ENCODE results near the gene ASPSCR1. TPM values are rescaled to one million over a fixed set of nuclear protein-coding genes. Genes with fewer than 3 reads are reported as not detected.
A peak's percentile ranks its signal among the peaks of the same experiment; 100 is the strongest.

ASPSCR1 gene
- total and polyA plus RNA-seq, 9 of the 15 experiments (the other 6 are each of a cell fraction or from before 2014, with no cell fraction given): 0.90 to 36.9 (median 11.6) TPM

DNA sequence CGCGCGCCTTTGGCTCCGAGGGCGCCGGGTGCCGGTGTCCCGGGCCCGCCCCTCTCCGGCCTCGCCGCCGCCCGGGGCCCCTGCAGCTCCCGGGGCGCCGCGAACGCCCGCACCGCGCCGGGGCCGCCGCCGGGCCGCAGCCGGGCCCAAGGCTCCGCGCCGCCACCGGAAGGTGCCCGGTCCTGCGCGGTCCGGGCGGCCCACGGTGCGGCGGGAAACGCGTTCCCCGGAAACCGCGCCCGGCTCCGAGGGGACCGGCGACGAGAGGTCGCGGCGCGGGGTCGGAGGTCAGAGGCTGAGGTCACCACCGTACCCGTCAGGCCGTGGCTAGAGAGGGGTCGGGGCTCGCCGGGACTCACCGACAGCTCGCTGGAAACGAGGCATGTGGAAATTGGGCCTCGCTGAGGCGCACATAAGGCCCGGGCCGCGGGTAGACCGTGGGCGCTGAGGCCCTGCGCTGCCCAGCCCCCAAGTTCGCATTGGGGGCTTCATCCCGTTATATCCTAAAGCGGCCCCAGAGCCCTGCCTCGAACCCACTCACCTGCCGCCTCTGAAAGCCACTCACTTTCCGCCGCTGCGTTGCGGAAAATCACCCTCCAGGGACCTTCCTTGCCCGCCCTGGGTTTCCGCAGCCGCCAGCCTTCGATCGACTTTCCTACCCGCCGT is 88.3 kb downstream of the ASPSCR1 start, which contains the start of gene DUS1L (continued):
- TF ChIP-seq, protein P1, sequence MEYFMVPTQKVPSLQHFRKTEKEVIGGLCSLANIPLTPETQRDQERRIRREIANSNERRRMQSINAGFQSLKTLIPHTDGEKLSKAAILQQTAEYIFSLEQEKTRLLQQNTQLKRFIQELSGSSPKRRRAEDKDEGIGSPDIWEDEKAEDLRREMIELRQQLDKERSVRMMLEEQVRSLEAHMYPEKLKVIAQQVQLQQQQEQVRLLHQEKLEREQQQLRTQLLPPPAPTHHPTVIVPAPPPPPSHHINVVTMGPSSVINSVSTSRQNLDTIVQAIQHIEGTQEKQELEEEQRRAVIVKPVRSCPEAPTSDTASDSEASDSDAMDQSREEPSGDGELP (CRISPR knock-in tag; IDR thresholded peaks at IDR 0.05; ENCODE audit: borderline replicate concordance): peak; percentile 55; the same call in 1 of the 2 replicates
- TF ChIP-seq ZBTB17 (CRISPR knock-in tag; IDR thresholded peaks at IDR 0.05) (0 out of 2 replicates have a peak, but pooled peaks have one; percentile 67), ZKSCAN8 (CRISPR knock-in tag; IDR thresholded peaks at IDR 0.05) (no peak), CC2D1A (IDR thresholded peaks at IDR 0.05) (no peak), SRSF7 (optimal IDR thresholded peaks at IDR 0.05; ENCODE audit: low read depth, low read length) (no peak), XRCC3 (IDR thresholded peaks at IDR 0.05) (no peak), HDAC3 (IDR thresholded peaks at IDR 0.05; ENCODE audit: borderline replicate concordance, partially characterized antibody) (no peak), CXXC5 (CRISPR knock-in tag; IDR thresholded peaks at IDR 0.05) (peak; percentile 99), ADNP (tag; IDR thresholded peaks at IDR 0.05) (no peak), ZNF584 (CRISPR knock-in tag; IDR thresholded peaks at IDR 0.05; ENCODE audit: low read depth) (no peak), RFX1 (IDR thresholded peaks at IDR 0.05) (no peak), SMAD3 (CRISPR knock-in tag; conservative IDR thresholded peaks at IDR 0.05) (0 out of 2 replicates have a peak, but pooled peaks have one; percentile 65), HSF4 (CRISPR knock-in tag; IDR thresholded peaks at IDR 0.05; ENCODE audit: borderline replicate concordance) (no peak)
- TF ChIP-seq, protein P2, sequence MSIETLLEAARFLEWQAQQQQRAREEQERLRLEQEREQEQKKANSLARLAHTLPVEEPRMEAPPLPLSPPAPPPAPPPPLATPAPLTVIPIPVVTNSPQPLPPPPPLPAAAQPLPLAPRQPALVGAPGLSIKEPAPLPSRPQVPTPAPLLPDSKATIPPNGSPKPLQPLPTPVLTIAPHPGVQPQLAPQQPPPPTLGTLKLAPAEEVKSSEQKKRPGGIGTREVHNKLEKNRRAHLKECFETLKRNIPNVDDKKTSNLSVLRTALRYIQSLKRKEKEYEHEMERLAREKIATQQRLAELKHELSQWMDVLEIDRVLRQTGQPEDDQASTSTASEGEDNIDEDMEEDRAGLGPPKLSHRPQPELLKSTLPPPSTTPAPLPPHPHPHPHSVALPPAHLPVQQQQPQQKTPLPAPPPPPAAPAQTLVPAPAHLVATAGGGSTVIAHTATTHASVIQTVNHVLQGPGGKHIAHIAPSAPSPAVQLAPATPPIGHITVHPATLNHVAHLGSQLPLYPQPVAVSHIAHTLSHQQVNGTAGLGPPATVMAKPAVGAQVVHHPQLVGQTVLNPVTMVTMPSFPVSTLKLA (conservative IDR thresholded peaks at IDR 0.05): peak in 1 of 2 experiments; percentile 54; a peak in 2 of 4 replicates
- TF ChIP-seq, protein P3, sequence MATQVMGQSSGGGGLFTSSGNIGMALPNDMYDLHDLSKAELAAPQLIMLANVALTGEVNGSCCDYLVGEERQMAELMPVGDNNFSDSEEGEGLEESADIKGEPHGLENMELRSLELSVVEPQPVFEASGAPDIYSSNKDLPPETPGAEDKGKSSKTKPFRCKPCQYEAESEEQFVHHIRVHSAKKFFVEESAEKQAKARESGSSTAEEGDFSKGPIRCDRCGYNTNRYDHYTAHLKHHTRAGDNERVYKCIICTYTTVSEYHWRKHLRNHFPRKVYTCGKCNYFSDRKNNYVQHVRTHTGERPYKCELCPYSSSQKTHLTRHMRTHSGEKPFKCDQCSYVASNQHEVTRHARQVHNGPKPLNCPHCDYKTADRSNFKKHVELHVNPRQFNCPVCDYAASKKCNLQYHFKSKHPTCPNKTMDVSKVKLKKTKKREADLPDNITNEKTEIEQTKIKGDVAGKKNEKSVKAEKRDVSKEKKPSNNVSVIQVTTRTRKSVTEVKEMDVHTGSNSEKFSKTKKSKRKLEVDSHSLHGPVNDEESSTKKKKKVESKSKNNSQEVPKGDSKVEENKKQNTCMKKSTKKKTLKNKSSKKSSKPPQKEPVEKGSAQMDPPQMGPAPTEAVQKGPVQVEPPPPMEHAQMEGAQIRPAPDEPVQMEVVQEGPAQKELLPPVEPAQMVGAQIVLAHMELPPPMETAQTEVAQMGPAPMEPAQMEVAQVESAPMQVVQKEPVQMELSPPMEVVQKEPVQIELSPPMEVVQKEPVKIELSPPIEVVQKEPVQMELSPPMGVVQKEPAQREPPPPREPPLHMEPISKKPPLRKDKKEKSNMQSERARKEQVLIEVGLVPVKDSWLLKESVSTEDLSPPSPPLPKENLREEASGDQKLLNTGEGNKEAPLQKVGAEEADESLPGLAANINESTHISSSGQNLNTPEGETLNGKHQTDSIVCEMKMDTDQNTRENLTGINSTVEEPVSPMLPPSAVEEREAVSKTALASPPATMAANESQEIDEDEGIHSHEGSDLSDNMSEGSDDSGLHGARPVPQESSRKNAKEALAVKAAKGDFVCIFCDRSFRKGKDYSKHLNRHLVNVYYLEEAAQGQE (IDR thresholded peaks at IDR 0.05; ENCODE audit: borderline replicate concordance): no peak
- TF ChIP-seq, protein P3 (CRISPR knock-in tag; IDR thresholded peaks at IDR 0.05; ENCODE audit: low read depth): 0 out of 2 replicates have a peak, but pooled peaks have one; percentile 65

Data from K562 (cell line).